H9 (cell line): ENCODE results near the gene OSTF1. TPM values are rescaled to one million over a fixed set of nuclear protein-coding genes. Genes with fewer than 3 reads are reported as not detected.

ENCODE experiments used
- DNase-seq: peaks from one replicate; pipeline ENCODE4 v3.0.0-alpha.2; 2017
- H2AFZ ChIP-seq: one replicate; pipeline ENCODE4 v1.6.1; 2013; ENCODE audit warnings: mild to moderate bottlenecking, low read length, control low read depth, moderate library complexity
- H2AK5ac ChIP-seq: 2 replicates; pipeline ENCODE4 v1.6.1; 2013; ENCODE audit warnings: low read length, control low read depth, mixed read lengths; ENCODE audit not compliant: insufficient read length
- H2BK120ac ChIP-seq: one replicate; pipeline ENCODE4 v1.6.1; 2013; ENCODE audit warnings: low read depth, mild to moderate bottlenecking, low read length, control low read depth, inconsistent platforms; ENCODE audit not compliant: poor library complexity, severe bottlenecking
- H2BK12ac ChIP-seq: 2 replicates; pipeline ENCODE4 v1.6.1; 2013; ENCODE audit warnings: low read length, control low read depth, mixed read lengths, low read depth; ENCODE audit not compliant: insufficient read length
- H2BK15ac ChIP-seq: 2 replicates; pipeline ENCODE4 v1.6.1; 2013; ENCODE audit warnings: low read depth, low read length, control low read depth
- H2BK20ac ChIP-seq: one replicate; pipeline ENCODE4 v1.6.1; 2013; ENCODE audit warnings: low read depth, mild to moderate bottlenecking, low read length, control low read depth, inconsistent platforms; ENCODE audit not compliant: poor library complexity, severe bottlenecking
- H2BK5ac ChIP-seq: 2 replicates; pipeline ENCODE4 v1.6.1; 2013; ENCODE audit warnings: low read length, control low read depth, mixed read lengths; ENCODE audit not compliant: insufficient read length
- H3K14ac ChIP-seq: 2 replicates; pipeline ENCODE4 v1.6.1; 2013; ENCODE audit warnings: low read length, control low read depth; ENCODE audit not compliant: insufficient read depth
- H3K18ac ChIP-seq: 2 replicates; pipeline ENCODE4 v1.6.1; 2013; ENCODE audit warnings: low read depth, mild to moderate bottlenecking, mixed read lengths, low read length, control low read depth; ENCODE audit not compliant: insufficient read length
- H3K23ac ChIP-seq: 2 replicates; pipeline ENCODE4 v1.6.1; 2013; ENCODE audit warnings: low read length, control low read depth, mixed read lengths, low read depth; ENCODE audit not compliant: insufficient read length
- H3K23me2 ChIP-seq: 2 replicates; pipeline ENCODE4 v1.6.1; 2013; ENCODE audit warnings: low read depth, mild to moderate bottlenecking, mixed read lengths, low read length, control low read depth; ENCODE audit not compliant: insufficient read length, poor library complexity, severe bottlenecking
- H3K27ac ChIP-seq: 2 replicates; pipeline ENCODE4 v1.5.1; 2013; ENCODE audit warnings: low read length, control low read depth, mixed read lengths, low read depth; ENCODE audit not compliant: insufficient read length
- H3K27me3 ChIP-seq: 2 replicates; pipeline ENCODE4 v1.6.1; 2013; ENCODE audit warnings: low read length, control low read depth, inconsistent platforms; ENCODE audit not compliant: insufficient read depth
- H3K4ac ChIP-seq: 2 replicates; pipeline ENCODE4 v1.6.1; 2013; ENCODE audit warnings: low read depth, mild to moderate bottlenecking, control low read depth, inconsistent platforms, low read length, moderate library complexity
- H3K4me1 ChIP-seq: 2 replicates; pipeline ENCODE4 v1.6.1; 2013; ENCODE audit warnings: low read length, control low read depth, inconsistent platforms; ENCODE audit not compliant: insufficient read depth
- H3K4me2 ChIP-seq: 2 replicates; pipeline ENCODE4 v1.6.1; 2013; ENCODE audit warnings: low read length, control low read depth, mixed read lengths; ENCODE audit not compliant: insufficient read length, insufficient read depth
- H3K56ac ChIP-seq: 2 replicates; pipeline ENCODE4 v1.6.1; 2013; ENCODE audit warnings: low read depth, mild to moderate bottlenecking, mixed read lengths, low read length, control low read depth; ENCODE audit not compliant: insufficient read length
- H3K79me1 ChIP-seq: 2 replicates; pipeline ENCODE4 v1.6.1; 2013; ENCODE audit warnings: low read depth, mild to moderate bottlenecking, moderate library complexity, low read length, control low read depth, inconsistent platforms; ENCODE audit not compliant: insufficient read depth, poor library complexity, severe bottlenecking
- H3K79me2 ChIP-seq: 2 replicates; pipeline ENCODE4 v1.6.1; 2013; ENCODE audit warnings: low read length, control low read depth, inconsistent platforms; ENCODE audit not compliant: insufficient read depth
- H3K9ac ChIP-seq: 2 replicates; pipeline ENCODE4 v1.6.1; 2013; ENCODE audit warnings: low read length, control low read depth, mixed read lengths; ENCODE audit not compliant: insufficient read length; ENCODE audit errors: extremely low read depth
- H3K9me3 ChIP-seq: one replicate; pipeline ENCODE4 v1.6.1; 2013; ENCODE audit warnings: low read depth, low read length, inconsistent platforms; ENCODE audit not compliant: control insufficient read depth
- H3T11ph ChIP-seq: one replicate; pipeline ENCODE4 v1.6.1; 2013; ENCODE audit warnings: mild to moderate bottlenecking, low read length, control low read depth, inconsistent platforms
- H4K20me1 ChIP-seq: one replicate; pipeline ENCODE4 v1.6.1; 2013; ENCODE audit not compliant: control insufficient read depth, insufficient read length, insufficient read depth
- H4K5ac ChIP-seq: 2 replicates; pipeline ENCODE4 v1.6.1; 2013; ENCODE audit warnings: low read depth, mild to moderate bottlenecking, mixed read lengths, low read length, control low read depth; ENCODE audit not compliant: insufficient read length
- H4K8ac ChIP-seq: replicated peaks from 2 replicates; pipeline ENCODE4 v1.6.1; 2013; ENCODE audit warnings: low read length, control low read depth, mixed read lengths, low read depth; ENCODE audit not compliant: insufficient read length
- H4K91ac ChIP-seq: 2 replicates; pipeline ENCODE4 v1.6.1; 2013; ENCODE audit warnings: low read depth, mild to moderate bottlenecking, moderate library complexity, mixed read lengths, low read length, control low read depth; ENCODE audit not compliant: insufficient read length
- H3K27ac Mint-ChIP-seq, 3 experiments: 2 replicates in 2 of 3; 3 replicates in 1 of 3; pipeline ENCODE4 v1.8.0; 2020 to 2021; ENCODE audit warnings: mixed read lengths in 3 of 3, mild to moderate bottlenecking in 1 of 3, moderate library complexity in 1 of 3
- H3K27me3 Mint-ChIP-seq: 2 replicates; pipeline ENCODE4 v1.8.0; 2021; ENCODE audit warnings: low read depth, mild to moderate bottlenecking, moderate library complexity, mixed read lengths
- H3K36me3 Mint-ChIP-seq, 3 experiments: 2 replicates in 2 of 3; 3 replicates in 1 of 3; pipeline ENCODE4 v1.8.0; 2020 to 2021; ENCODE audit warnings: low read depth in 3 of 3, mixed read lengths in 3 of 3; ENCODE audit not compliant: insufficient read depth in 1 of 3
- H3K4me1 Mint-ChIP-seq, 2 experiments: 2 replicates each; pipeline ENCODE4 v1.8.0; 2020; ENCODE audit warnings: mixed read lengths in 2 of 2
- H3K4me3 Mint-ChIP-seq, 2 experiments: 2 replicates in 1 of 2; 3 replicates in 1 of 2; pipeline ENCODE4 v1.8.0; 2020 to 2021; ENCODE audit warnings: mild to moderate bottlenecking in 2 of 2, mixed read lengths in 2 of 2, moderate library complexity in 1 of 2
- H3K9me3 Mint-ChIP-seq, 2 experiments: 2 replicates in 1 of 2; 3 replicates in 1 of 2; pipeline ENCODE4 v1.8.0; 2020; ENCODE audit warnings: mild to moderate bottlenecking in 2 of 2, mixed read lengths in 2 of 2, moderate library complexity in 1 of 2
- CTCF ChIP-seq: fragments of 200-600 bp; sonication (generic); conservative IDR thresholded peaks from 3 replicates; pipeline ENCODE4 v1.8.0; 2021; ENCODE audit warnings: antibody characterized with exemption, mild to moderate bottlenecking
- WGBS: extraction: QIAGEN DNeasy Blood & Tissue Kit; methylation state at CpG from one replicate; pipeline ENCODE4 v1.1.7; 2013; ENCODE audit warnings: missing lambda C conversion rate, low lambda C conversion rate, mixed read lengths; ENCODE audit not compliant: insufficient read length; ENCODE audit errors: extremely low coverage; 5-methylcytosine and 5-hydroxymethylcytosine counted together
- total RNA-seq: library from RNA; stranded (reverse); gene quantifications from 2 replicates; pipeline ENCODE4 v1.2.1, GENCODE V29; 2021

Gene OSTF1
- total RNA-seq, 1 experiment from 2014 or later: 16.1 TPM

- peaks cover 0 to 2% of the 10 kb centered on the region in 2 experiments; a peak in 2 of 5 replicates for H3K9me3 Mint-ChIP-seq
- Histone ChIP-seq H2BK5ac (no peak overlapping the region), H3K56ac (no peak overlapping the region), H3K4ac (no peak overlapping the region), H3K23me2 (no peaks in the 10 kb centered on the region), H4K20me1 (no peaks in the 10 kb centered on the region), H2BK12ac (no peak overlapping the region), H4K8ac (no peak overlapping the region), H3K23ac (no peak overlapping the region), H2BK120ac (no peak overlapping the region), H2BK15ac (no peak overlapping the region), H3K27me3 (no peaks in the 10 kb centered on the region), H3K4me2 (no peak overlapping the region), H2AK5ac (no peak overlapping the region), H2BK20ac (no peak overlapping the region), H3T11ph (no peak overlapping the region), H3K4me1 (no peaks in the 10 kb centered on the region), H3K79me1 (no peaks in the 10 kb centered on the region), H3K14ac (no peak overlapping the region), H3K9me3 (no peaks in the 10 kb centered on the region), H3K79me2 (no peaks in the 10 kb centered on the region), H4K91ac (no peak overlapping the region), H3K18ac (no peak overlapping the region), H3K27ac (no peak overlapping the region), H4K5ac (no peak overlapping the region), H2AFZ (no peak overlapping the region), H3K9ac (no peak overlapping the region)
- TF ChIP-seq CTCF: no peak
- no CpG with 5 or more reads among the region's 1 CpG for WGBS
- no peaks in the 10 kb centered on the region; a peak in 1 of 7 replicates for H3K36me3 Mint-ChIP-seq
- no peak for DNase-seq
- H3K27me3 Mint-ChIP-seq: no peaks in the 10 kb centered on the region; the same call in 1 of the 2 replicates
- H3K27ac Mint-ChIP-seq: no peak overlapping the region; a peak in 1 of 7 replicates
- H3K4me3 Mint-ChIP-seq: no peak overlapping the region
- peaks cover 0 to under 1% of the 10 kb centered on the region in 2 experiments; a peak in 2 of 4 replicates for H3K4me1 Mint-ChIP-seq
Observed at GRCh38 chr9:75041041-75041440, 47.3 kb upstream of the OSTF1 start.
